T-helper 1 cell treated with Interleukin-12 subunit alpha and Interleukin-12 subunit beta and Interleukin-4 antibody, amounts not matched to agents 30 μg/mL and 1 μg/mL, for 36 hours (primary cell): ENCODE data around the gene HMCN2.
"Not testable (repeated sequence)": the region's sequence is repeated elsewhere in the genome, so short reads cannot be mapped to it uniquely, and the experiment has no call there.

Experiments used
- H3K27ac Mint-ChIP-seq: one replicate; pipeline ENCODE4 v1.8.0; 2021; ENCODE audit warnings: mild to moderate bottlenecking, mixed read lengths
- H3K27me3 Mint-ChIP-seq: one replicate; pipeline ENCODE4 v1.8.0; 2021; ENCODE audit warnings: low read depth, mixed read lengths
- H3K36me3 Mint-ChIP-seq: one replicate; pipeline ENCODE4 v1.8.0; 2021; ENCODE audit warnings: low read depth, mixed read lengths
- H3K4me1 Mint-ChIP-seq: one replicate; pipeline ENCODE4 v1.8.0; 2021; ENCODE audit warnings: low read depth, mixed read lengths
- H3K4me3 Mint-ChIP-seq: one replicate; pipeline ENCODE4 v1.8.0; 2021; ENCODE audit warnings: mild to moderate bottlenecking, moderate library complexity, mixed read lengths
- H3K9me3 Mint-ChIP-seq: one replicate; pipeline ENCODE4 v1.8.0; 2021; ENCODE audit warnings: mixed read lengths

HMCN2 gene

DNA sequence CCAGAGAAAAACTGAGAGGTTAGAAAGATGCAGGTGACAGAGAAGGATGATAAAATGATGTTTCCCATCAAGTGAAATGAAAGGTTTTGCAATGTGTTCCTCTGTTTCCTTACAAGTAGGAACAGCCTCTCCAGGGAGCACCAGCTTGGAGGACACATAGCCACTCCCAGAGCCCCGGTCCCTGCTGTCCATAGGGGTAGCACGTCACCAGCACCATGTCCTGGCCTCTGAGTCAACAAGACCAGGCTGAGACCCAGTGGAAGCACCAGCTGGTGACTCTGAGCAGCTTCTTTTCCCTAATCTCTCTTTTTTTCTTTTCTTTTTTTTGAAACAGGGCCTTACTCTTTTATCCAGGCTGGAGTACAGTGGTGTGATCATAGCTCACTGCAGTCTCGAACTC is 19.4 kb upstream of the HMCN2 start:
- Mint-ChIP-seq H3K36me3 (no peaks in the 10 kb centered on the region), H3K9me3 (no peaks in the 10 kb centered on the region), H3K4me3 (no peak overlapping the region), H3K4me1 (peaks cover 6% of the 10 kb centered on the region), H3K27ac (no peak overlapping the region), H3K27me3 (peaks cover 27% of the 10 kb centered on the region)

DNA sequence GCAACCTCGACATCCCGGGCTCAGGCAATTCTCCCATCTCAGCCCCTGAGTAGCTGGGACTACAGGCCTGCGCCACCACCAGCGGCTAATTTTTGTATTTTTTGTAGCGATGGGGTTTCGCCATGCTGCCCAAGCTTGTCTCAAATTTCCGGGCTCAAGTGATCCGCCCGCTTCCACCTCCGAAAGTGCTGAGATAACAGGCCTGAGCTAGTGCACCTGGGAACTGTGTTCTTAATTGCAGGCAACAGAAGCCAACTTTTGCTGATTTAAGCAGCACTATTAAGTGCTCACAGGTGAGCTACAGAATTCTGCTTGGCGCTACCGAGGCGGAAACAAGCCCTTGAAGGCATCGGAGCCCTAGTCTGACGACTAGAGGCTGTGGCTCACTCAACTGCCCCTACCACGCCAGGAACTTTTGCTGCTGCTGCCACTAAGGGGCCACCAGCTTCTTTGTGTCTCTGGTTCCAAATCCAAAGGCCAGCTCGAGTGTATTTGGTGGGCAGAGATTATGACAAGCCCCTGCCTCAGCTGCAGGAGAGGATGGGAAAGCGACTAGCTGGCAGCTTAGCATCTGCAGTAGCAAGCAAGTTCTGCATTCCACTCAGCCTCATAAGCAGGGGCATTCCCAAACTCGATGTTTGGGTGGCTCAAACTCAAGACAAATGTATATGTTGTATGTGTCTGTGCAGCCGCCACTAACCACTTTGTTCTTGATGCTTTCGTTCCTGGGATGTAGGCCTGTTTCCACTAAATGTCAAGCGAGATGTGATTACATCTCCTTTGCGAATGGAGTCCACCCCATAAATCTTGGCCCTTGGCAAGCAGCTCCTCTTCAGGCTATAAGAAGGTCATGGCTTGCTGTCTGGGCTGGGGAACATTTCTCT is 10.6 kb upstream of the HMCN2 start:
- H3K4me1 Mint-ChIP-seq: no peaks in the 10 kb centered on the region
- no peak overlapping the region for H3K4me3 Mint-ChIP-seq
- no peaks in the 10 kb centered on the region for H3K9me3 Mint-ChIP-seq
- H3K27ac Mint-ChIP-seq: no peak overlapping the region
- H3K27me3 Mint-ChIP-seq: peaks cover 21% of the 10 kb centered on the region
- H3K36me3 Mint-ChIP-seq: no peaks in the 10 kb centered on the region

DNA sequence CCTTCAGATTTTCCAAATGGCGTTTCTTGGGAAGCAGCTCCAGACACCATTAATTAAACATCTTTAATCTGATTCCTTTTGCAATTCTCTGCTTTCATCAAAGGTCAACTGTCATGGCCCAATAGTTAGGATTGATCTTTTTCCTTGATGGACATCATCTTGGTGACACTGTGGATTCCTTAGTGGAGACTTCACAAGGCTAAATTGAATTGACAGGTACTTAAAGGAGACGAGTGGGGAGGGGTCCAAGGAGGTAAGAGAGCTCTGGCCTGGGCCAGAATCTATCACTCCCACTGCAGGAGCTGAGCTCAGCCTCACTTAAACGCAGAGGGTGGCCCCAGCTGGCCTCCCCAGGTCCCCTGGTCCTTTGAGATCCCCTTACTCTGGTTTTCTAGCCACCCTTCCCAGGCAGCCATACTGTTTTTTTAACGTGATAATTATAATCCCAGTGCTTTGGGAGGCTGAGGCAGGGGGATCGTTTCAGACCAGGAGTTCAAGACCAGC is 9.9 kb upstream of the HMCN2 start:
- no peak overlapping the region for H3K27ac Mint-ChIP-seq
- no peaks in the 10 kb centered on the region for H3K9me3 Mint-ChIP-seq
- H3K36me3 Mint-ChIP-seq: no peaks in the 10 kb centered on the region
- H3K27me3 Mint-ChIP-seq: peaks cover 19% of the 10 kb centered on the region
- H3K4me3 Mint-ChIP-seq: no peak overlapping the region
- H3K4me1 Mint-ChIP-seq: no peaks in the 10 kb centered on the region

DNA sequence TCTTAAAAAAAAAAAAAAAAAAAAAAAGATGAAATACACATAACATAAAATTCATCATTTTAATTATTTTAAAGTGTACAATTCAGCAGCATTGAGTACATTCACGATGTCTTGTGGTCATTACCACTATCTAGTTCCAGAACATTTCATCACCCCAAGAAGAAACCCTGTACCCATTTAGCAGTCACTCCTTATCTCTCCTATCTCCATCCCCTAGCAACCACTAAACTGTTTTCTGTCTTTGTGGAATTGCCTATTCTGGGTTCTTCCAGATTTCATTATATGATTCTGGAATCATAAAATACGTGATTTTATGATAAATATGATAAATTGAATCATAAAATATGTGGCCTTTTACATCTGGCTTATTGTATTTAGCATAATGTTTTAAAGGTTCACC is 8.9 kb upstream of the HMCN2 start:
- Mint-ChIP-seq H3K9me3 (no peaks in the 10 kb centered on the region), H3K36me3 (no peaks in the 10 kb centered on the region), H3K27me3 (peaks cover 20% of the 10 kb centered on the region), H3K27ac (no peak overlapping the region), H3K4me3 (no peak overlapping the region), H3K4me1 (no peaks in the 10 kb centered on the region)

DNA sequence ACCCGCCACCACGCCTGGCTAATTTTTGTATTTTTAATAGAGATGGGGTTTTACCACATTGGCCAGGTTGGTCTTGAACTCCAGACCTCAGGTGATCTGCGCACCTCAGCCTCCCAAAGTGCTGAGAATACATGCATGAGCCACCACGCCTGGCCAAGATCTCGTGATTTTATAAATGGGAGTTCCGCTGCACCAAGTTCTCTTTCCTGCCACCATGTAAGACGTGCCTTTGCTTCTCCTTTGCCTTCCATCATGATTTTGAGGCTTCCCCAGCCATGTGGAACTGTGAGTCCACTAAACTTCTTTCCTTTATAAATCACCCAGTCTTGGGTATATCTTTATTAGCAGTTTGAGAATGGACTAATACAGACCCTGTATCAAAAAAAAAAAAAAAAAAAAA is 7.4 kb upstream of the HMCN2 start:
- not testable (repeated sequence) for H3K4me1 Mint-ChIP-seq, H3K4me3 Mint-ChIP-seq, H3K27ac Mint-ChIP-seq, H3K36me3 Mint-ChIP-seq, H3K9me3 Mint-ChIP-seq
- peaks cover 32% of the 10 kb centered on the region for H3K27me3 Mint-ChIP-seq

DNA sequence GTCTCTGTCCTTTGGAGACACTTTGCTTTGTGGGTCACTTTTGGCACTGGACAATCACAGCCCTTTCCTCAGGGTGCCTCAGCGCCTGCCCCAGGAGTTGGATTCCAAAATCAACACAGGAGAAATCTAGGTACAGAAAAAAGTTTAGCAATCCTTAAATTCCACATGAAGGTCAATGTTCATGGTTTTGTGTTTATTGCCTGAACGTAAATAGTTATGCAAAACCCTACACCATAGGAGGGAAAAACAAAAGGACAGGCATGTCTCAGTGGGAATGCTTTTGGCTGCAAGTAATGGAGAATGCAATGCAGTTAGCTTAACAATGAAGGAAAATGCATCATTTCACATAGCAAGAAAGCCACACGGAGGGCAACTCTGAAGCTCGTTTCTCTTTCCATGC is 6.5 kb upstream of the HMCN2 start:
- Mint-ChIP-seq H3K27ac (no peak overlapping the region), H3K27me3 (peaks cover 40% of the 10 kb centered on the region), H3K36me3 (no peaks in the 10 kb centered on the region), H3K4me1 (no peaks in the 10 kb centered on the region), H3K4me3 (no peak overlapping the region), H3K9me3 (no peaks in the 10 kb centered on the region)

DNA sequence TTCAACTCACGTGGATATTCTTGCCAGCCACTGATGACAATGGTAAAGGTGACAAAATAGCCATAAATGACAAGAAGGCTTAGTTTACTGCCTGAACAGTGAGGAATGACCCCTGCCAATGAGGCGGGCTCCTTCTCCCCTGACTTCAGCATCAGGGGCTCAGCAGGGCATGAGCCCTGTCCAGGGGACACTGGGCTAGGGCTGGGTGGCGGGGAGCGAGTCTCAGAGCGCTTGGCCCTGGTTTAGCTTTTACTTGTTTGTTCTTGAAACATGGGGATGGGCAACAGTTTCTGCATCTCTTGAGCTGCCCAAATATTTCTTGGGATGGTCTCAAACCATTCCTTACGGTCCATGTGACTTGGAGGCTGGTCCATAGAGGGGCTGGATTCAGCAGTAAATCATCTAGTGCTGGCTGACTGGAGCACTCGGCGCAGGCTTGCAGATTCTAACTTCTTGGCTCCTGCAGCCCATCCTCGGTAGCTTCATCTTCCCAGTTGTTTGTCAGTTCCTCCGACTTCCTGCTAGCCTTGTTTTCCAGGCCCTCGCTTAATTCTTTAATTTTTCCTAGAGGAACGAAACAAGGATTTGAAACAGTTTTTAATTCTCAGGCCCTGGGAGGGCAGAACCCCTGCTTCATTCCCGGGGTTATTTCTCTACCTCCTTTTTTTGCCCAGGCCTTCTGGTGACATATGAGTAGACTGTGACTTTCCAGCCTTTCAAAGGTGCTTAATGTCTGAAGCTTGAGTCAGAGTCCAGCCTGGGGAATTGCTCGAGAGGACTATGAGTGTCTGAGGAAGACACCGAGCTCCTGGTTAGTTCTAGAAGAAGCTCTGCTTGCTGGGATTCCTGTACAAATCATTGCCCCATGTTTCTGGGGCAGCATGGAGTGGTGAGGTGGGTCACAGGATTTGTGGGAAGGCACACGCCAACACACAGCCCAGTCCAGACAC is 4.5 kb upstream of the HMCN2 start:
- Mint-ChIP-seq H3K4me3 (no peak overlapping the region), H3K27me3 (peaks cover 52% of the 10 kb centered on the region), H3K27ac (no peak overlapping the region), H3K4me1 (no peaks in the 10 kb centered on the region), H3K36me3 (no peaks in the 10 kb centered on the region), H3K9me3 (no peaks in the 10 kb centered on the region)

DNA sequence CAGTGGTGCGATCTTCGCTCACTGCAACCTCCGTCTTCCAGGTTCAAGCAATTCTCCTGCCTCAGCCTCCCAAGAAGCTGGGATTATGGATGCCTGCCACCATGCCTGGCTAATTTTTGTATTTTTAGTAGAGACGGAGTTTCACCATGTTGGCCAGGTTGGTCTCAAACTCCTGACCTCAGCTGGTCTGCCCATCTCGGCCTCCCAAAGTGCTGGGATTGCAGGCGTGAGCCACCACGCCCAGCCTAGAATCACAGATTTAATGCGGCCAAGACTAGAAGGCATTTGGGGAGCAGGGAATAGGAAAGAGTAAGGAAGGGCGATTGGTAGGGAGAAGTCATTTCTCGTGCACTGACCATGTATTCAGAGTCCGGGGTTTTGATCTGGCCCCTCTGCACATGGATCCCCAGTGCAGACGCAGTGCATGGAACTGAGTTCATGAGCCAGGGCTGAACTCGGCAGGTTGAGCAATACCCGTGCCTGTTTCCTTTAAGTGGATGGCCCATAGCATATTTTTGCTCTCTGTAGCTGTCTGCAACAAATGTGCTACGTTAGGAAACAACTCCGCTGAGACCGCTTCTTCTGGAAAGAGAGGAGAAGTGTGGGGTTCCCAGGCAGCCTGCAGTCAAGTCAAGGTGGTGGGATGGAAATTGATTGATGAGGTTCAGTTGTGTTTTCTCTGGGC is 3.4 kb upstream of the HMCN2 start:
- H3K27ac Mint-ChIP-seq: no peak overlapping the region
- H3K9me3 Mint-ChIP-seq: no peaks in the 10 kb centered on the region
- no peak overlapping the region for H3K4me3 Mint-ChIP-seq
- peaks cover 63% of the 10 kb centered on the region for H3K27me3 Mint-ChIP-seq
- no peaks in the 10 kb centered on the region for H3K4me1 Mint-ChIP-seq
- H3K36me3 Mint-ChIP-seq: no peaks in the 10 kb centered on the region

DNA sequence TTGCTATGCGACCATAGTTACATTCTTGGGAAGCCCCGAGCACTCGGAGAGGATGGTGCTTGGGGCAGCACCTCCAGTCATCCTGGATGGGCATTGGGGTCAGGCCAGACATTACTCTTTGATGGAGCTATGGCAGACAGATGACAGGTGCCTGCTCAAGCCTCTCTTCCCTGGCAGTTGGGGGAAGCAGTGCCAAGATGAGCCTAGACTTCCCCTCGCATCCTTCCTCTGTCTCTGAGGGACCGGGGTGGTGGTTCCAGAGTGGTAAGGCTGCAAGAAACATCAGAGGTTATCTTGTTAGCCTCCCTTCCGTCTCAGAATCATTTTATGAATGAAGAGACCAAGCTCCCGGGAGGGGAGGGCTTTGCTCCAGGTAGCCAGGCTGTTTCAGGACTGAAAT is 2.8 kb upstream of the HMCN2 start:
- H3K36me3 Mint-ChIP-seq: no peaks in the 10 kb centered on the region
- no peak overlapping the region for H3K27ac Mint-ChIP-seq
- no peaks in the 10 kb centered on the region for H3K9me3 Mint-ChIP-seq
- H3K4me1 Mint-ChIP-seq: no peaks in the 10 kb centered on the region
- no peak overlapping the region for H3K4me3 Mint-ChIP-seq
- peaks cover 69% of the 10 kb centered on the region for H3K27me3 Mint-ChIP-seq

DNA sequence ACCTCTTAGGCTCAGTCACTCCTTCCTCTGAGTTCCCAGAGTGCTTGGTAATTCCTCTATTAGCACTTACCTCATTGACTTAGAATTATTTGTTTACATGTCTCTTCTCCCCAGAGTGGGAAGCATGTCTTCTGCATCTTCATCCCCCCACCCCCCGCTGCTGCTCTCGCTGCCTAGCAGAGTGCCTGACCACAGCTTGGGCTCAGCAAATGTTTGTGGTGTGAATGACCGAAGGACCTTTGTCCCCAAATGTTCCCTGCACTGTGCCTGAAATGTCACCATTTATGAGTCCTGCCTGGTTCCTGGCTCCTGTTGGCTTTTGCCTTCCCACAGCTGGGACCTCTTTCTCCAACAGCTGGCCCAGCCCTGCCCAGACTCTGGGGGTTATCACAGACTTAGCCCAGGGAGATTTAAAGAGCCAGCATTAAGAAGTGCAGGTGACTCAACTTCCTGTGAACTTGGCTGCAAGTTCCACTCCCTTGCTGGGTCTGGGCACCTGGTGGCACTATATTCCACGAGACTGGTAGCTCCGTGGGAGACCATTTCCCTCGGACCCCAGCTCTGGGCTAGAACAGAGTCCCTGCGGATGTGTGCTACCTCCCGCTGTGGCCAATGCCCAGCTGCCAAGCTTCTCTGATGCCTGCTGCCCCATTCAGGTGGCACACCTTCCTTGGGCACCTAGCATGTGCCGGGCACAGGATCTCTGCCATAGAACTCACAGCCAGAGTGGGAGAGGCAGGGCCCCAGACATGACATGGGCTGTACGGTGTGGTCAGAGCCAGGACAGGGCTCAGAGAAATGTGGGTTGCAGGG is 1.8 kb upstream of the HMCN2 start:
- Mint-ChIP-seq H3K27me3 (peaks cover 72% of the 10 kb centered on the region), H3K4me1 (no peaks in the 10 kb centered on the region), H3K36me3 (no peaks in the 10 kb centered on the region), H3K27ac (no peak overlapping the region), H3K4me3 (no peak overlapping the region), H3K9me3 (no peaks in the 10 kb centered on the region)

DNA sequence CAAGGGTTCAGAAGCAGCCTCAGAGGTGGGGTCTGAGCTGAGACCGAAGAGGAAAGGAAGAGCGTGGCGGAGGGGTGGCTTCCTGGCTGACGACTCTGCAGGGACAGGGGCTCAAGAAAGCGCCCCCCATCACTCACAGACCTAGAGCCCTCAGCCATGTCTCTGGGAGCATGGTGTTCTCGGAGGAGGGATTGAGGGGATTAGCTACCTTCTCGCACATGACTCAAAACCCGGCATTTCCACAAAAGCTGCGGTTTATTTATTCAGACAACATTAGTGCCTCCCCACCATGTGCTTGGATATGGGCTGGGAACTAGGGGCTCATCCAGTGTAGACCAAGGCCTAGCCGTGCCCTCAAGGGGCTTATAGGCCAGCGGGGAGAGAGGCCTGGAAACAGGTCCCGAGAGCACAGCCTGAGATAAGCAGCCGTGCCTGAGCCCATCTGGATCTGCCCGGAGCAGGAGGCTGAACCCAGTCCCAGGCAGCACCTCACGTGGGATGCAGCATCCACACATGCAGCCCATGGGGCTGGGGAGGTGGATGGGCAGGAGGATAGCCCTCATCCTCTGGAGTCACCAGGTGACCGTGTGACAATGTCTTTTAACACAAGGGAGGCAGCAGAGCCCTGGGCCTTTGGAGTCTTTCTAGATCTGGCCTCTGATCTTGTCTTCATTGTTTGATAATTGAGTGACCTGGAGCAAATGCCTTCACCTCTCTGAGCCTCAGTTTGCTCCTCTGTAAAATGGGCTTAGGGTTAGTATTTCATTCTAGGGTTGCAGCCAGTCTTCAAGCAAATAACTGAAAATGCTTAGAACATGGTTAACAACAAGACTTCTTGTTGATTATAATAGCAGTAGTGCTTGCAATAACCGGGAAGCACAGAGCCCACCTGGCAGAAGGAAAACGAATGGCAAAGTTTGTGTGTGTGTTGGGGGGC is 878 bp upstream of the HMCN2 start:
- peaks cover 75% of the 10 kb centered on the region for H3K27me3 Mint-ChIP-seq
- no peaks in the 10 kb centered on the region for H3K9me3 Mint-ChIP-seq
- H3K4me3 Mint-ChIP-seq: no peak overlapping the region
- no peaks in the 10 kb centered on the region for H3K4me1 Mint-ChIP-seq
- no peak overlapping the region for H3K27ac Mint-ChIP-seq
- no peaks in the 10 kb centered on the region for H3K36me3 Mint-ChIP-seq

DNA sequence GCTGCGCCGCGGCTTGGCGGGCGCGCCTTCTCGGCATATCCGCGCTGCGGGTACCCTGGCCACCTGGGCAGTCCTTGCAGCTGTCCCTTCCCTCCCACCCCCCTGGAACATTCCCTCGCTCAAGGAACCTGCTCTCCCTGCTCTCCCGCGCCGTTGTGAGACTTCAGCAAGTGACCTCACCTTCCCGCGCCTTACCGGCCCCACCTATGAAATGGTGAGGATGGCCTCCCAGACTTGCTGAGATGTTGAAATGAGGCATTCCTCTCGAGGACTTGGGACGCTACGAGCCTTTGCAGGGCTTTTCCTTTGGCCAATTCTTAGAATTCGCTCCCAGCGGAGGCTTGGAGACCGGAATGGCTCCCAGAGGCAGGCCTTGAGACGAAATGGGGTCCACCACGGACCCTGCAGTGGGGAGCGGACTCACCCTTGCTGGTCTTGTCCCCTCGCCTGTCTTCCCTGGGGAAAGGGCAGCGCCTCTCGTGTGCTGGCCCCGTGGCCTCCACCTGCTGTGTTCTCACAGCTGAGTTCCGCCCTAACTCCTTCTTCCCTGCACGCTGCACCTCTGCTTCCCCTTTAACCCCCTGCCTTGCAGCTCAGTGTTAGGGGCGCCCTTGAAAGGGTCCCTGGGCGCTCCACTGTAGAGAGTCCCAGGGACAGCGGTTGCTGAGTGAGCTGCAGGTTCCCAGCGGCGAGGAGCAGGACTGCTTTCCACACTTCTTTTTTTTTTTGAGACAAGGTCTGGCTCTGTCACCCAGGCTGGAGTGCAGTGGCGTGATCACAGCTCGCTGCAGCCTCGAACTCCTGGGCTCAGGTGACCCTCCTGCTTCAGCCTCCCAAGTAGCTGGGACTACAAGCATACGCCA is 907 bp downstream of the HMCN2 start:
- no peaks in the 10 kb centered on the region for H3K36me3 Mint-ChIP-seq
- no peaks in the 10 kb centered on the region for H3K9me3 Mint-ChIP-seq
- no peak overlapping the region for H3K4me3 Mint-ChIP-seq
- peaks cover 71% of the 10 kb centered on the region for H3K27me3 Mint-ChIP-seq
- no peaks in the 10 kb centered on the region for H3K4me1 Mint-ChIP-seq
- no peak overlapping the region for H3K27ac Mint-ChIP-seq
